Activated CD4-positive, alpha-beta T cell treated with anti-CD3 and anti-CD28 coated beads for 24 hours (primary cell): Measurements from ENCODE around the gene CABCOCO1.
"Not testable (repeated sequence)": the region's sequence is repeated elsewhere in the genome, so short reads cannot be mapped to it uniquely, and the experiment has no call there.

Experiments used
- DNase-seq, 2 donors: peaks; one replicate each; pipeline ENCODE4 v3.0.0-alpha.2; 2020; ENCODE audit warnings: low read depth in 2 of 2

The CABCOCO1 gene

DNA sequence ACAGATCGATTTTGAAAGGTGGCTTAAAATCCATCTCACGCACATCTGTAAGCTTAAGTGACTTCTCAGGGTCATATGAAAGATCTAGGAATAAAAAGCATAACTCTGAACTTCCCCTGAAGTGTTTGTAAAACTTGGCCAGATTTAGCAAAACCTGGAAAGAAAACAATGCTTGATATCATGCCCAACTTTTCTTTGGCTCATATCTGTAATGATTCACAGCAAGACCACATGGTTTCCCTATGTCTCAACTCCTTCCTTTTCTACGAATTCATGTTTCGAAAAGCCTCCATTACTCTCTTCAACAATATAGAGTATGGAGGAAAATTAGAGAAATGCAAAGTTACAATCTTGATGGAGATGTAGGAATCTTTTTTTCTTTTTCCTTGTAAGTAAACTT is 20.1 kb upstream of the CABCOCO1 start:
- no peak for DNase-seq

DNA sequence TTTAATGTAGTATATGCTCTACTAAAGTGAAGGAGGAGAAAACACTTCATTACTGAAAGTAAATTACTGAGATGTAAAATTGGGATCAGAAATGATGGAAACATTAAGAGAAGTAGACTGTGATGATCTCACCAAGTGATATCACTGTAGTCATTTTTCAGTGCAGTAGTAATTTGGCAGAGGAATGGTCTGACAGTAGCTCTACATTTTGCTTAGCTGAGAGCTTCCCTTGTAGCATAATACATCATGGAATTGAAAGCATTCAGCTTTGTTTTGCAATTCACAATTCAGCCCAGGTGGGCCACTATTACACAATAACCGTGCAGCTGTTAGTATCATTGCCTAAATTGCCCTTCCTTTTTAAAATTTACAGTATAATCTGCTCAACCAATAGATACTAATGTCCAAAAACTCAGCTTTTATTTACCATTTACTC is 19.4 kb upstream of the CABCOCO1 start:
- no peak for DNase-seq

DNA sequence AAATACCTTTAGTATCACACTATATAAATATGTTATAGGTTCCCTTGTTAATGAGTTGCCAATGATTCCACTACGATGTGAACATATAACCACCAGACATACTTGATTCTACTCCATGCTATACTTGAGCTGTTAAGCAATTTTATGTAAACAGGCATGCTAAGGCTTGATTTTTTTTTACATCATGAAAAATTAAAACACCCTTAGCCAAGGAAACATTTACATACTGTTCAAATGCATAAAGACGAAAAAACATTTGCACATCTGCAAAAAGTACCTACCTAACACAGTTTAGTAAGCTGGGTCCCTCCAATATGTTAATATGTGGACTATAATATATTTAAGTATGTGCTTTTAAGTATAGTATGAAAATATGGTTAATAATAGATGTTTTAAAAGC is 9.0 kb upstream of the CABCOCO1 start:
- no peak for DNase-seq

DNA sequence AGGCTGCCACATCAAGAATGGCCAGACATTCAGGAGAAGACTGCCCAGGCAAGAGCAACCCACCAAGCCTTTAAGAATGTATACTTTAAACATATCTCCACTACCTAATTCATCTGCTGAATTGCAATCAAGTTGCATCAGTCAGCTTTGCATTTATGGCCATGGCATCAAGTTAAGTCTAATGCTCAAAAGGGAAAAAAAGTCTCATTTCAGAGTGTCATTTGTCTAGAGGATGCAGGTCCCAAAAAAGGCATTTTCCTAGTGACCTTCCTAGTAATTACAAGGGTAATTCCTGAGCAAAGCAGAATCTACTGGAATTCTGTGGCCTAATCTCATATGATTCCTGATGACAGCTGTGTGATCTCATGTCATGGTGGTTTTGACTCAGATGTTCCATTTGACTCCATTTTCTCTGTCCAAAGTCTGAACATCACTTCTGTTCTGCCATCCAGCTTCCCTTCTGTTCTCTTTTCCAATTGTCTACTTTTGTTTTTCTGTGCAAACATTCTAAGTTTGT is 7.3 kb upstream of the CABCOCO1 start:
- DNase-seq = no peak

DNA sequence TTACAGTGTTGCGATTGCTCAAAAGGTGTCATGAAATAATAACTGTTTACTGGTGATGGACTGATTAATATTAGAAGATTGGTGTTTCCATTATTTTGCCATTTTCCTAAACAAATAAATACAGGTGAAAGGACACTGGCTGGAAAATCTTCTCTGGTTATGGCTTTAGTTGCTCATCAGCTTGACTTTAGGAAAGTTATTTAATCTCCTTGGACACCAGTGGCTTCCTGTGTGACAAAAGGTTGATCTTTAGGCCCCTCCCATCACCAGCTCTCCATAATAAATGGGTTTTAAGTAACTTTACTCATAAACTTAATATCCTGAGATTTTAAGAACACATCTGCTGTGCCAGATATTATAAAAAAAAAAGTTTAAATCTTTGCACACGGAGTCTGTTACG is 737 bp downstream of the CABCOCO1 start:
- DNase-seq = no peak

DNA sequence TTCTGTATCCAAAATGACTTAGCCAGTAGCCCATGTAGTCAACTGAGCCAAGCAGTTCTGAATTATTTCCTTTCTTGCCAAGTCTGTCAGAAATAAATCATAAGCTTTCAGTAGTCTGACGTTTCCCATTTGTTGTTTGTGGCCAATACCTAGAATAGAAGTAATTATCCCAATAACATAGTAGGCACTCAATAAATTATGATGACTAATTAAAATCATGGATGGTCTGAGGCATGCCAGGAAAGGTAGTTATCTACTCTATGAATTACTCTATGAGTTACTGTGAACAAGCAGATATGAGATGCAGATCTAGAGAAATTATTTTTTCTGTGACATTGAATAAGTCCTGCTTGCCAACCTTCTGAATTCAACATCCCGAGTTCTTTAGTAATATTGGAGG is 2.3 kb downstream of the CABCOCO1 start:
- no peak for DNase-seq

DNA sequence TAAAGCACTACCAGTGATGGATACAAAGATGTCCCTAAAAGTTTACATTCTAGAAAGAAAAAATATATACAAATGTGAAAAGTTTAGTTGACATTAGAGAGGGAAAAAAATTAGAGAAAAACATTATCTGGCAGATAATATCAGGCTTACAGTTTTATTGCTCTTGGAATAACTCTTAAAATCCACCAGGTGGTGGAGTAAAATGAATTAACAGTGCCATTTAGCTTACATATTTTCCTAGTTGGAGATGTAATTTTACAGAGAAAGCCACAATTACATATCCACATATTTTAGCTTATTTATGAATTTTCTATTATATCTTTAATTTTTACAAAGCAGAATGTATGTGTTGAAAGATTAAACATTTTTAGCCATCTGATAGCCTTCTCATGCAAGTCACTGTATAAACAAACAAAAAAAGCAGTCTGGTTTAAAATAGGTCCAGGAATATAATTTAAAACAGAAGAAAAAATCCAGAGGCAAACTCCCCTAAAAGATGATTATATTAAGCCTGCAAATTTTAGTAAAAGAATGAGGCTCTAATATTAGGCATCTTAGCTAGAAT is 6.5 kb downstream of the CABCOCO1 start:
- DNase-seq = no peak

DNA sequence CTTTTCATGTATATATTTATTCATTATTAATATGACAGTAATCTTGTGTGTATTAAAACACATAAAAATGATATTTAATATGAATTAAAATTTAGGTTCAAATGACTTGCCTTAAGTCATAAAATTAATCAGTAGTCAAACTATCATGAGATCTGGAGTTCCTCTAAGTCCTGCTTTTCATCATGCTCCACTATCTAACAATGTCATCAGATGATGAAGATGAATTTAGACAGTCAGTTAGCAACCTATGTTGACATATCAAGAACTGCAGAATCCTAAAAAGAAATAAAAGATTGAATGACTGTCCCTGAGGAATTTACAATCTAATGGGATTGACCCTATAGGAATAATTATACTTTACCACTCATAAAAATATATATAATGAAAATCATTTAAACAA is 7.1 kb downstream of the CABCOCO1 start:
- DNase-seq = no peak

DNA sequence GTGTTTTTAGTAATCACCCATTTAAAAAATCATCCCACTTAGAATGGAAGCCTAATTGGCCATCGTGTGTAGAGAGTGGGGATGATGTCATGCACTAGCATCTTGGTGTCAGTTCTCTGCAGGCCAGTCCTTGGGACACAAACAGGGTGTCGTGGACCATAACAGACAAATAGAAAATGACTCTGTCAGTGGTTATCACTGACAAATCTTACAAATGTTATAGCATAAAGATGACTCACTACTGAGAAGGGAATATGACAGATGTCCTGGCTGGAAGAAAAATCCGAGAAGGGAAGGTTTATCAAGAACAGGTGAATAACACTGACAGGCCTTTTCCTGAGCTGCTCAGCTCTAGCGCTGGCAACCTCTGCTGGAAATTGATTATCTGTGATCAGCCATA is 10.6 kb downstream of the CABCOCO1 start:
- DNase-seq = no peak

DNA sequence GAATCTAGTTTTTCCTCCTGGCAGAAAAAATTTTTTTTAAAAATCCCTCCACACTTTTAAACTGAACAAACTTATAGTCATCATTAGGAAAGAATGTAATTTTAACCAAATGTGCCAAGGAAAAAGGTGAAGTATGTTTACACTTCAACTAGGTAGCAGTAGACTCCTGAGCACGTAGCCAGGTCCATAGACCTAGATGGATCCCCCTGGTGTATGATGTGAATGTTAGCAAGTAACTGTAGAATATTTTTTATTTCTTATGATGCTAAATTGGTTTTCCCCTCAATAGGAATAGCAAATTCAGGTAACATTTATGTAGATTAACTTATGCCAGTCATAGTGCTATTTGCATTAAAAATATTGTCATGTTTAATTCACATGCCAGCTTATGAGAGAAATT is 19.6 kb downstream of the CABCOCO1 start:
- no peak for DNase-seq

DNA sequence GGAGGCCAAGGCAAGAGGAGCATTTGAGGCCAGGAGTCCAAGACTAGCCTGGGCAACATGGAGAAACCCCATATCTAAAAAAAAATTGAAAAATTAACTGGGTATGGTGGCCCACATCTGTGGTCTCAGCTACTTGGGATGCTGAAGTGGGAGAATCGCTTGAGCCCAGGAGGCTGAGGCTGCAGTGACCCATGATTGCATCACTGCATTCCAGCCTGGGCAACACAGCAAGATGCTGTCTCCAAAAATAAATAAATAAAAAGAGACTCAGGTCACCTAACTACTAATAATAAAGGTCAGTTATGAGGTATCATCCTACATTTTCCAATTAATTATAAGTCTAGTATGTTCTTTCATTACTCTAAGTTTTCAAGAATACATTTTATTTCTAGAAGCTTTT is 20.6 kb downstream of the CABCOCO1 start:
- DNase-seq = no peak

DNA sequence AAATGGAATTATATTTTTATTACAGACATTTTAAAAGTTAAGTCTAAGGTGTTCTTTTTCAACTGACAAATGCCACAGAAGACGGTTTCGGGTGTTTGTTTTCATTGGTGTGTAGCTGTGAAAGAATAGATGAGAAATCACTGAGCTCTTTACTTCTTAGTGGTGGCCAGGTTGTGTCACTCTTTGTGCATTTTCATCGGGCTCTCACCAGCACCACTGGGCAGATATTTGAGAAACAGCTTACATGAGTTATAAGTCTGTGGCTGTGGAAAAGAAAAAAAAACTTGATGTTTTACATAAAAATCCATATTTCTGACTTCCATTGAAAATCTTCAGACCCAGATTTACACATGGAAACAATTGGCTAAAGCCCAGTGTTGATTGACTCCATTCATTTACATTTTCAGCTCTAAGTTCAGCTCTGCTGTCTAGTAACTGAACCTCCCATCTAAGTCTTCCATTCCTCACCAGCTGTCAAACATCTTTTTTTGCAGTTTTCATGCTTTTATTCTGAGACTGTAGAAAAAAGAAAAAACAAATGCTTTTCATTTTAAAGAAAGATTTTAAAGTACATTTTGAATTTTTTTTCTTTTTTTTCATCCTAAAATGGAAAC is 22.3 kb downstream of the CABCOCO1 start:
- DNase-seq = no peak

DNA sequence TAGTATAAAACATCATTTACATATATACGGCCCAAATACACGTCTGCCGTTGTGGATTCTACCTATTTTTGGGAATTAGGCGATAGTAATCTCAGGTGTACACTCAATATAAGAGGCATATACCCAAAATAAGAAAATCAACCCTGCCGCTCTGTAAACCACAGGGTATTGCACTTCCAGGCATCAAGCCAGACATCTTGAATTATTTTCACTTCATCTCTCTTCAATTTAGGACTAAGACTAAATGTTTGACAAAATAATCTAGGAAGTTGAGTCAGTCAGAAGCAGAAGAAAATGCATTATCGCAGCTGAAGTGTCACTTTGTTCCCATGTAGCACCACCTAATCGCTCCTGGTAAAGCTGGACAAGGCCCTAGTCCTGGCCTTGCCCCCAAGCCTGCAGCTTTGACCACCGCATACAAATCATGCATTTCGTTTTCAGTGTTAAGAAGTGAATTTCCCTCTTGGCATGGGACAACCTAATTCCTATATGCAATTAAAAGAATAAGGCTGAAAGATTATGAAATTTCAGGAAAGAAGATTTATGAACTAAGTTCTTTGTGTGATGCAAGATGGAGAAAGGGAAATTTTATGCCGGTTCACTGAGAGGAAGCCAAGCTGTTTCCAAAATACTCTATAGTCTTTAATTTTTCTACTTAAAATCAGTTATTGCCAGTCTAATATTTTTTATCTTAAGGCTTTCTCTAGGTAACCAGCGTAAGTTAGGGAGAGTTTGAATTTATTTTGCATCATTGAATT is 26.0 kb downstream of the CABCOCO1 start:
- DNase-seq = no peak

DNA sequence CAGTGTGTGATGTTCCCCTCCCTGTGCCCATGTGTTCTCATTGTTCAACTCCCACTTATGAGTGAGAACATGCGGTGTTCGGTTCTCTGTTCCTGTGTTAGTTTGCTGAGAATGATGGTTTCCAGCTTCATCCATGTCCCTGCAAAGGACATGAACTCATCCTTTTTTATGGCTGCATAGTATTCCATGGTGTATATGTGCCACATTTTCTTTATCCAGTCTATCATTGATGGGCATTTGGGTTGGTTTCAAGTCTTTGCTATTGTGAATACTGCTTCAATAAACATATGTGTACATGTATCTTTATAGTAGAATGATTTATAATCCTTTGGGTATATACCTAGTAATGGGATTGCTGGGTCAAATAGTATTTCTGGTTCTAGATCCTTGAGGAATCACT is 28.9 kb downstream of the CABCOCO1 start:
- not testable (repeated sequence) for DNase-seq

DNA sequence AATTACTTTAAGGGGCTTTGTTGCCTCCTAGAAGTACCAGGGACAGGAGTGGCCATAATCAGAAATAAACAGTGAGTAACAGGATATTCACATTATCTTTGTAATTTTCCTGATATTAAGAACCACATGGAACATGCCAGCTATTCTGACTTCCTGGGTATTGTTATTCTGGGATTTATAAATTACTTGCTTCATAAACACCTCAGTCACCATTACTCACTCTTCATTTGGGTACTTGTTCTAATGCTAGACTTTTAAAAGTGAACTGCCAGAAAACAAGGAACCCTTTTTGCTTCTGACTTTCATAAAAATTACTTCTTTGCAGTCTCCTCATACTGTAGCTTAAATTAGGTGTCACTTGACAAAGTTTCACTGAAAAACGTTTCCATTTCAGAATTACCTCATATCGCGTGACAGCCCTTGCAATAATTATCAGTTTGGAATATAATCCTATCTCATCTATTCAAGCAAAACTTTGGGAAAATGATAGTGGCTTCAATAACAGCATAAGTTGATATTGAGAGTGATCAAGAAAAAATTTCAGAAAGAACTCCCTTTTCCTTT is 29.8 kb downstream of the CABCOCO1 start:
- DNase-seq = no peak

DNA sequence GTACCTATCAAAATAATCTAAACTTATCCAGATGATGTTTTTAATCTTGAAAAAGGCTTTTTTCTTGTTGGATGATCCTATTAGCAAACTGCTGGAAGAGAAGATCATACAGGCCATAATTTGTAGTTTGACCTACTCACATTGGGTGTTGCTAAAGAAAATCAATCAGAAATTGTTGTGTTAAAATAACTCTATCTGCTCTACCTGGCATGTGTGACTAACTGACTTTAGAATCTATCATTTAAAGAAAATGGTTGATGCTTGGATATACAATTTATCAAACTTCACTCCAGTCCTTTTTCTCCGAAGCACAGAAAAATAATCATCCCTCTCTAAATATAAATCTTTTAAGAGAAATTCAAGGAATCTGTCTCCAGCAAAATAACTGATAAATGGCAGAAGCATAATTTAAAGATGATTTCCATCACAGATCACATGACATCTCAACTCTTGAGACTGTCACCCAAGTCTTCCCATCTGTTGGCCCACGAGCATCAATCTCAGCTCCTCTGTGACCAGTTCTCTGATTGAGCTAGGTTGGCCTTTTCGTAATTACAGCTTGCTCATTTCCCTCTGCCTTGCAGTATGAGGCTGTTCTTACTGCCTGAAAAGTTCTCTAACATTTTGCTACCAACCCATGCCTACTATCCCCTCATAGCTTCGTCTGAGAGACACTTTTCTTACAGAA is 36.4 kb downstream of the CABCOCO1 start:
- no peak for DNase-seq

DNA sequence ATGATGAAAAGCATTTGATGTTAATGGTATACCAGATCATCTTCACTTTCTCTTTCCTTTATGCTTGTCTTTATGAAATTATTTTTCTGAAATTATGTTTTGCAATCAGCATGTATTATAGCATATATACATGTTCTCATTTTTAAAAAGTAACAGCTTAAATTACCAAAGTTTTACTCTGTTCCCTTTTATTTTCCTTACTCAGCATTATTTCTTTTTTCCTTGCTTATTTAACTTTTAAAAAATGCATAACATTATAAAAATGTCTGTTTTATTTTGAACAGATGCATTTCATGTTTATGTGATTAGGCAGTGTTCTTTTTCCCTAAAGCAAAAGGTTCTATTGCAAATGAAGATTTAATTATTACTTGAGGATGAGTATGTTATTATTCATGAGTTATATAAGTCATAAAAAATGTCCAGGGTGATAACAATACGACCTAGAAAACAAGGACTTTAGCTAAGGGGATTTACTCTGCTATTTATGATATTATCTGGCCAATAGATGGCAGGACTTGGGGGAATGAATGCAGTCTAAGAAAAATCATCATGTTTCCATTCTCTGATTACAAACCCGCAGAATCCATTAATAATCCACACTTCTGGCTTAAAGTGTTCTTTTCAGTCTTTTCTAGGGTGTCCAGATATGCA is 38.5 kb downstream of the CABCOCO1 start:
- no peak for DNase-seq

DNA sequence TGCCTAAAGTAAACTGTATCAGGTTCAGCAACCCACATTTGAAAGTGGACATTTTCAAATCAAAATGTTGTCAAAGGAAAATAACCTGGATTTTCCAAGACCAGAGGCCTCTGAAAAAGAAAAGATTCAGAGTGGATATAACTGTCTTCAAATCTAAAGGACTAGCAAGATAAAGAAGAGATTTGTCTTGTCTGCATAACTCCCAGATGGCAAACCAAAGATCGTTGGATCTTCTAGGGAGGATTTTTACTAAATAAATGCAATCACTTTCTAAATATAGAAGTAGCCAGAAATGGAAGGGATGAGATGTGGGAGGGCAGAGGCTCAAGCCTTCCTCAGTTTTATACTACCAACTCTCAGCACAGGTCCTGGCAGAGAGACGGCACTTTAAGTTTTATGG is 39.0 kb downstream of the CABCOCO1 start:
- DNase-seq = no peak

DNA sequence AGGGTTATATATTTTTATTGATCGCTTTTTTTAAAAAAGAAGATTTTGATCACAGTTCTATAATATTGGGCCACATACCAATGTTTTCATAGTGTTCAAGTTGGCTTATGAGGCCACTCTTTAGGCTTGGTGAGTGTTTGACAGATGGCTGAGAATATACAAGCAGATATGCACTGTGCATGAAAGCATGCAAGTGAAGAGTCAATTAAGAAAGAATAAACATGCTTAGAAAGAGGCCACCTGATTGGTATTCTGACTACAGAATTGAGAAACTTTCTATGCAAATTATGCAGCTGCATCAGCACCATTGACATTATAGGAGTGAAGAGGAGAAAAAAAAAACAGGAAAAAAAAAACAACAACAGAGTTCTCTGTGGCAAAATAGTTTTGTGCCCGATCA is 39.9 kb downstream of the CABCOCO1 start:
- DNase-seq = no peak

DNA sequence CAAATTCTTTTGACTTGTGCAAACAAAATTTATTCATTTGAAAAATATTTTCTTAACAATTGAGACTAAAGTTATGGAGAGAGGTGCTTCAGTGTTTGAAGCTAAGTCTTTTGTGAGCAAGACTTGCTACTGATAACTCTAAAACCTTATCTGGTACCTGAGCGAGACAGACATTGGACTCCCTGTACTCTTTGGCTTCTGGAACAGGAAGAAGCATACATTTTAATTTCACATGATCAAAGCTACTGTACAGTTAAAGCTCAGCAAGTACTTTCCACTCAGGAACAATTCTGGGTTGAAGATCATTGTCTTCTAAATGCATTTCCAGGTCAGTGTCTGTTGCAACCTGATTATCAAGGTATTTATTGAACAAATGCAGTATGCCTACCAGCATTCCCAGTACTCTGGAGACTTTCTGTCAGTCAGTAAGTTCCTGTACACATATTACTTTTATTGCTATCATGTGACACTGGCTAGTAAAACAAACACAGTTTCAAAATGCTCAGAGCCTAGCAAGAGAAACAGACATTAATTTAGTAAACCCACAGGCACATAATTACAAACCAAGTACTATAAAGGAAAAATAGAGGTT is 42.4 kb downstream of the CABCOCO1 start:
- DNase-seq = no peak

DNA sequence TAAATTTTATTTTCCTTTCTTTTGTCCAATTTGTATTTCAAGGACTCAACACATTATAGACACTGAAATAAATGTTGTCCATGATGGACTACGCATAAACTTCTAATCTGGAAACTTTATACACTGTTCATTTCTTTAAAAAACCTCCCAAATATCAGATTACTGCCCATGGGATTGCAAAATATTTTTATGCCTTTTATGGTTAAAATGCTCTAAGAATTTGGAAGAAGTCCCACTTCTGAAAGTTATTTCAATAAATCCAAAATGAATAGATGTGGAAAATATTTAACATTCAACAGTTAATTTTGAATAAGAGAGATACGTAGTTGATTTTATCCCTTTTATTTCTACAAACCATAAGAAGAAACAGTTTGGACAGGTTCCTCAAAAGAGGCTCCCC is 46.1 kb downstream of the CABCOCO1 start:
- no peak for DNase-seq
